ENCODE measurements around the gene AUP1.
"Not testable (repeated sequence)": the region's sequence is repeated elsewhere in the genome, so short reads cannot be mapped to it uniquely, and the experiment has no call there.

AUP1 gene

GRCh38 chr2:74499267-74499939, 30.1 kb downstream of the AUP1 start, which contains the start of gene LBX2:
TSS of gene LBX2 (minus strand) at chr2:74499603. CDS start at chr2:74499537, 66 bp downstream.
- no peak for DNase-seq (ENCODE audit: low read depth in 2 of 2, low spot score in 1 of 2)

GRCh38 chr2:74498500-74499266, 30.8 kb downstream of the AUP1 start:
- DNase-seq (ENCODE audit: low read depth in 2 of 2, low spot score in 1 of 2), result no peak

- no peak for DNase-seq (ENCODE audit: low read depth in 2 of 2, low spot score in 1 of 2)
Observed at GRCh38 chr2:74497777-74498499, 31.6 kb downstream of the AUP1 start.

- no peak for DNase-seq (ENCODE audit: low read depth in 2 of 2, low spot score in 1 of 2)
Observed at GRCh38 chr2:74496997-74497776, 32.3 kb downstream of the AUP1 start.

DNA sequence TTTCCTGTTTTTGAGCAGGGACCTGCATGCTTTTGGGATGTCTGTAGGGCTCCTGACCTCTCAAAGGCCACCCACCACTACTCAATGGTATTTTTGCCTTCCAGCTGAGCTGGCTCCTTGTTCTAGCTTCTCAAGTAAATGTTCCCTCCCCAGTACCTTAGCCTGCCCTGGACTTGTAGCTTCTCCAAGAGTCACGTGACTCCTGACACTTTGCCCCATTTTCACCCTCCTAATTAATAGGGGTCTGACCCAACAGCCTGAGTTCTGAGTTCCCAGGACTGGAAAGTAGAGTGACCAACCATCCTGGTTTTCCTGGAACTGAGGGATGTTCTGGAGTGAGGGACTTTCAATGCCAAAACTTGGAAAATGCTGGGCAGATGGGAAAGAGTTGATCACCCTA, 34.1 kb downstream of the AUP1 start:
- DNase-seq (ENCODE audit: low read depth in 2 of 2, low spot score in 1 of 2), result no peak

DNA sequence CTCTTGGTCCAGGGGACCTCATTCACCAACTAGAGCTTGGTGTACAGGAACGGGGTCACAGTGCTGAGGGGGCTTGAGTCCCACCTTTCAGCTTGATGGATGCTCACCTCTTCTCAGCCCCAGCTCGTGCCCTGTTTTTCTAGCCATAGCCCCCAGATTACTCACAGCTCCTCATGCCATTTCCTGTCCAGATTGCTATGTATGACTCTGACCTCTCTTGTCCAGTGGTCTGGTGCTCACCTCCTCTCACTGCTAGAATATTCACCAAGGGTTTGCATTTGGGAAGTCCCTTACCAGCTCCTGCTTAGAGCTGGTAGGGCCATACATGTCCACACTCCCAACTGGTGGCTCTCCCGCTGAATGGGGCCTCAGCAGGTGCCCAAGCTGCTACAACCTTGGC, 36.0 kb downstream of the AUP1 start:
- DNase-seq (ENCODE audit: low read depth in 2 of 2, low spot score in 1 of 2), result no peak

DNA sequence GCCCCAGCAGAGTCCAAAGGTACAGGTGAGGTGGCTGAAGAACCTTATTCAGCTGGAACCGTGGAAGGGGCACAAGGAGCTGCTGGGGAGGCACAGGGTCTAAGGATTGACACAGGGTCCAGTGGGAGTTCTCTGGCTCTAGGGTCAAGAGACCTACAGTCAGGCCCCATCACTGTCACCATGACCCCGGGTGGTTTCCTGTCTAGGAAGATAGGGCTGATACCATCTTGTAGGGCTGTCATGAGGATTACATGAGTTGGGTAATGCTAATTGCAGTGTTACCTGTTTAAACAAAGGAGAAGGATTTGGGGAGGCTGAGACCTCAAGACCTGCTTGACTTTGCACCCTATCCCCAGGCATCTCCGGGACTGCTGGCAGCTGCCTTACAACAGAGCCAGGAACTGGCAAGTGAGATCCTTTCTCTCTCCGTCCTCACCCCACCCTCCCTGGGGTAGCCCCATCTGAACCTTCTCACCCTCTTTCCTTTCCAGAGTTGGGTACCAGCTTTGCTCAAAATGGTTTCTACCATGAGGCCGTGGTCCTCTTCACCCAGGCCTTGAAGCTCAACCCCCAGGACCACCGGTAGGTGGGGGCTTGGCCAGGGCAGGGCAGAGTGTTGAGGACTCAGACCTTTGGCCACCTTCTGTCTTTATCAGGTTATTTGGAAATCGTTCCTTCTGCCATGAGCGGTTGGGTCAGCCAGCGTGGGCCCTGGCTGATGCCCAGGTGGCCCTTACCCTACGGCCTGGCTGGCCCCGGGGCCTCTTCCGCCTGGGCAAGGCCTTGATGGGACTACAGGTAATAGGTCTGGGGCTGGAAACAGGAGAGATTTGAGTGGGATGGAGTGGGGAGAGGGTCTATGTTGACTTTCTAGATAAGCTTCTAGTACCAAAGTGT, 37.6 kb downstream of the AUP1 start:
- no peak for DNase-seq (ENCODE audit: low read depth in 2 of 2, low spot score in 1 of 2)

GRCh38 chr2:74489906-74490305, 39.6 kb downstream of the AUP1 start:
- DNase-seq (ENCODE audit: low read depth in 2 of 2, low spot score in 1 of 2), result no peak

- no peak for DNase-seq (ENCODE audit: low read depth in 2 of 2, low spot score in 1 of 2)
Observed at GRCh38 chr2:74488643-74489481, 40.6 kb downstream of the AUP1 start.

DNA sequence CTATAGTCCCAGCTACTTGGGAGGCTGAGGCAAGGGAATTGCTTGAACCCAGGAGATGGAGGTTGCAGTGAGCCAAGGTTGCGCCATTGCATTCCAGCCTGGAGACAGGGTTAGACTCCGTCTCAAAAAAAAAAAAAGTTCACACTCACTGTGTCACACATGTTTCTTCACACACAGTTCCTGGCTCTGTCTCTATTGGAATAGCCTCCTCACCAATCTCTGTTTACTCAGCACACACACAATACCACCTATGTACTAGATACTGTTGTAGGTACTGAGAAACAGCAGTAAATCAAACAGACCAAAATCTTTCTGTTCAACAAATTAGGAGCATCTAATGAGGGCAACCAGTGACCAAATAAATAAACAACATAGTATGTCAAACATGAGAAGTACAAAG, 43.4 kb downstream of the AUP1 start:
- no peak for DNase-seq (ENCODE audit: low read depth in 2 of 2, low spot score in 1 of 2)

DNA sequence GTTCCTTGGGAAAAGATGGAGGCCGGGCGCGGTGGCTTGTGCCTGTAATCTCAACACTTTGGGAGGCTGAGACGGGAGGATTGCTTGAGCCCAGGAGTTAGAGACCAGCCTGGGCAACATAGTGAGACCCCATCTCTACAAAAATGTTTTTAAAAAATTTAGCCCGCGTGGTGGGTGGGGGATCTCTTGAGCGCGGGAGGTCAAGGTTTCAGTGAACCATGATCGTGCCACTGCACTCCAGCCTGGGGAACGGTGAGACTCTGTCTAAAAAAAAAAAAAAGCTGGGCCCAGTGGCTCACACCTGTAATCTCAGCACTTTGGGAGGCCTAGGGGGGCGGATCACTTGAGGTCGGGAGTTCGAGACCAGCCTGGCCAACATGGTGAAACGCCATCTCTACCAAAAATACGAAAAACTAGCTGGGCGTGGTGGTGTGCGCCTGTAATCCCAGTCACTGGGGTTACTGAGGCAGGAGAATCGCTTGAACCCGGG, 45.8 kb downstream of the AUP1 start:
- not testable (repeated sequence) for DNase-seq (ENCODE audit: low read depth in 2 of 2, low spot score in 1 of 2)

GRCh38 chr2:74482801-74483674, 46.5 kb downstream of the AUP1 start, which contains the start of the genes CCDC142 and TTC31:
TSS of gene CCDC142 (minus strand) at chr2:74482998. CDS start at chr2:74482837, 161 bp downstream.
TSS of gene TTC31 (plus strand) at chr2:74483081. CDS start at chr2:74483096, 15 bp downstream.
- peak; percentile 85 to 89 for DNase-seq (ENCODE audit: low read depth in 2 of 2, low spot score in 1 of 2)

- DNase-seq (ENCODE audit: low read depth in 2 of 2, low spot score in 1 of 2), result no peak
Observed at GRCh38 chr2:74481961-74482800, 47.3 kb downstream of the AUP1 start.

DNA sequence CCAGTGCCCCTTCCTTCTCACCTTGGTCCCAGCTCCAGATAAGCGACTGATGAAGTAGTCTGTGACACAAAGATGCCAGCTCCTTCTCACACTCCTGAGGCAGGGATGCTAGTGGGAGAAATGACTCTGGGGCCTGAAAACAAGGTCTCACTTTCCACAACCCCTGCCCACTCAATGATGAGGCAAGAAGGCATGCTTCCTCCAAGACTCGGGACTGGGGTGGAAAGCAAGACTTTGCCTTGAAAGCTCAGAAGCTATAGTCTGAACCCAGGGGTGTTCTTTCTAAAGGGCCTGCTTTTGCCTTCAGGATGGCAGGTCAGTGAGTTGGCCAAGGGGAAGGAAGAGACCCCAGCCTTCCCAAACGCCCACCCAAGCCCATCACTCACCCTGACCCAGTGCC, 48.1 kb downstream of the AUP1 start:
- DNase-seq (ENCODE audit: low read depth in 2 of 2, low spot score in 1 of 2), result no peak

All from stimulated activated CD8-positive, alpha-beta memory T cell treated with anti-CD3 and anti-CD28 coated beads, Interleukin-4, amount 100 ng/mL, for 4 hours (primary cell).